Mucosa of descending colon (tissue), 3 donors: ENCODE measurements around the gene ANKS1B. TPM values are rescaled to one million over a fixed set of nuclear protein-coding genes. Genes with fewer than 3 reads are reported as not detected.
A peak's percentile ranks its signal among the peaks of the same experiment; 100 is the strongest.

Experiments
- ATAC-seq: fragments of 200-7000 bp; cut with Tn5 transposase; one replicate; pipeline ENCODE4 v1.9.1; 2020; ENCODE audit warnings: mild to moderate bottlenecking, moderate library complexity
- DNase-seq, 3 donors: peaks; one replicate each; pipeline ENCODE4 v3.0.0-alpha.2; 2020
- H3K36me3 ChIP-seq: fragments of 200-600 bp; one replicate; pipeline ENCODE4 v1.8.0; 2021; ENCODE audit warnings: low read depth, mild to moderate bottlenecking
- H3K4me1 ChIP-seq: fragments of 200-600 bp; one replicate; pipeline ENCODE4 v1.8.0; 2021; ENCODE audit warnings: low read depth, mild to moderate bottlenecking
- H3K4me3 ChIP-seq: fragments of 200-600 bp; one replicate; pipeline ENCODE4 v1.8.0; 2021; ENCODE audit warnings: mild to moderate bottlenecking
- H3K9me3 ChIP-seq: fragments of 200-600 bp; one replicate; pipeline ENCODE4 v1.8.0; 2021; ENCODE audit warnings: mild to moderate bottlenecking
- CTCF ChIP-seq: fragments of 200-600 bp; IDR thresholded peaks from one replicate; pipeline ENCODE4 v1.8.0; 2022; ENCODE audit warnings: antibody characterized with exemption, mild to moderate bottlenecking
- intact Hi-C, 2 donors: fragments of 100-400 bp; cut with DNase I in 1 of 2; cut with micrococcal nuclease in 1 of 2; formaldehyde crosslinking; loops; one replicate each; pipeline versions ENCODE4 v1.11.0 to v1.11.1; 2022; cut with DNase I, micrococcal nuclease
- total RNA-seq, 3 donors: library from RNA; stranded (reverse); fragmentation: NEBNext Ultra II Directional in 2 of 3; extraction: Animal tissue kit (Norgen Biotek cat#: 25700) in 2 of 3; gene quantifications; one replicate each; pipeline versions ENCODE4 v1.2.1 to v1.2.4, GENCODE V29; 2021 to 2023
- donor health status: DM: no; HTN: no; CAD: no; lungs with moderate emphysema.
- donor health status: DM: no; HTN: no; CAD: no.
- donor health status: DM: no; HTN: yes; CAD: no.

The ANKS1B gene
- total RNA-seq, 3 donors from 2014 or later, result 1.1 to 22.2 (median 2.3) TPM

GRCh38 chr12:99558109-99558508 is 426.6 kb downstream of the ANKS1B start:
- ATAC-seq (no peak), DNase-seq (peak in 1 of 3 donors; percentile 27)
- no peak for TF ChIP-seq CTCF
- Histone ChIP-seq H3K4me3 (no peak overlapping the region), H3K4me1 (no peaks in the 10 kb centered on the region), H3K36me3 (no peaks in the 10 kb centered on the region), H3K9me3 (peaks cover 30% of the 10 kb centered on the region)
- intact Hi-C loops, result no loop called here

- intact Hi-C loops, result no loop called here
- TF ChIP-seq CTCF, result no peak
- H3K36me3 ChIP-seq, result no peaks in the 10 kb centered on the region
- ATAC-seq, result no peak
- H3K9me3 ChIP-seq, result peaks cover 15% of the 10 kb centered on the region
- H3K4me1 ChIP-seq, result no peaks in the 10 kb centered on the region
- DNase-seq, result no peak
- no peak overlapping the region for H3K4me3 ChIP-seq
These were observed 431.3 kb downstream of the ANKS1B start for GRCh38 chr12:99553461-99553860.

GRCh38 chr12:99552022-99552421 is 432.7 kb downstream of the ANKS1B start:
- no peak for TF ChIP-seq CTCF
- intact Hi-C loops, result no loop called here
- H3K4me1 ChIP-seq, result no peaks in the 10 kb centered on the region
- ATAC-seq, result no peak
- DNase-seq, result no peak
- H3K36me3 ChIP-seq, result no peaks in the 10 kb centered on the region
- H3K9me3 ChIP-seq, result peaks cover 8% of the 10 kb centered on the region
- H3K4me3 ChIP-seq, result no peak overlapping the region

- TF ChIP-seq CTCF, result no peak
- DNase-seq, result no peak
- H3K4me1 ChIP-seq, result no peaks in the 10 kb centered on the region
- no peak for ATAC-seq
- intact Hi-C loops, result no loop called here
- no peak overlapping the region for H3K4me3 ChIP-seq
- H3K9me3 ChIP-seq, result peaks cover 2% of the 10 kb centered on the region
- H3K36me3 ChIP-seq, result no peaks in the 10 kb centered on the region
These were observed 435.1 kb downstream of the ANKS1B start for GRCh38 chr12:99549651-99550050.

- no peak overlapping the region for H3K4me3 ChIP-seq
- no peak for TF ChIP-seq CTCF
- DNase-seq (no peak), ATAC-seq (no peak)
- intact Hi-C loops, result no loop called here
- H3K9me3 ChIP-seq, result peaks cover 2% of the 10 kb centered on the region
- H3K36me3 ChIP-seq, result no peaks in the 10 kb centered on the region
- no peaks in the 10 kb centered on the region for H3K4me1 ChIP-seq
These were observed 435.5 kb downstream of the ANKS1B start for GRCh38 chr12:99549196-99549595.

- Histone ChIP-seq H3K4me3 (no peak overlapping the region), H3K36me3 (no peaks in the 10 kb centered on the region), H3K4me1 (no peaks in the 10 kb centered on the region), H3K9me3 (peaks cover 13% of the 10 kb centered on the region)
- no peak for DNase-seq
- no peak for TF ChIP-seq CTCF
- ATAC-seq, result no peak
- intact Hi-C loops, result no loop called here
These were observed 440.3 kb downstream of the ANKS1B start for GRCh38 chr12:99544457-99544856.
